ENCODE data around the gene JAKMIP3.
"Not testable (repeated sequence)": the region's sequence is repeated elsewhere in the genome, so short reads cannot be mapped to it uniquely, and the experiment has no call there.

Gene JAKMIP3

GRCh38 chr10:132066812-132067211 lies 1.1 kb downstream of the JAKMIP3 start:
- DNase-seq = no peak

- DNase-seq = no peak
These were observed 2.8 kb downstream of the JAKMIP3 start for GRCh38 chr10:132068431-132069121.

GRCh38 chr10:132069122-132069848 lies 3.5 kb downstream of the JAKMIP3 start:
- DNase-seq = no peak

- DNase-seq = no peak
These were observed 4.1 kb downstream of the JAKMIP3 start for GRCh38 chr10:132069849-132070182.

GRCh38 chr10:132070724-132071123 lies 5.0 kb downstream of the JAKMIP3 start:
- DNase-seq = no peak

- no peak for DNase-seq
These were observed 5.9 kb downstream of the JAKMIP3 start for GRCh38 chr10:132071667-132072066.

- no peak for DNase-seq
These were observed 10.3 kb downstream of the JAKMIP3 start for GRCh38 chr10:132075909-132076577.

- DNase-seq = no peak
These were observed 10.9 kb downstream of the JAKMIP3 start for GRCh38 chr10:132076578-132077081.

- no peak for DNase-seq
These were observed 11.3 kb downstream of the JAKMIP3 start for GRCh38 chr10:132077091-132077490.

- DNase-seq = no peak
These were observed 13.1 kb downstream of the JAKMIP3 start for GRCh38 chr10:132078746-132079345.

- not testable (repeated sequence) for DNase-seq
These were observed 18.6 kb downstream of the JAKMIP3 start for GRCh38 chr10:132084384-132084783.

GRCh38 chr10:132093236-132093635 lies 27.5 kb downstream of the JAKMIP3 start:
- DNase-seq = not testable (repeated sequence)

- DNase-seq = no peak
These were observed 29.0 kb downstream of the JAKMIP3 start for GRCh38 chr10:132094581-132095234.

GRCh38 chr10:132095403-132096113 lies 29.8 kb downstream of the JAKMIP3 start:
- DNase-seq = no peak

- no peak for DNase-seq
These were observed 30.5 kb downstream of the JAKMIP3 start for GRCh38 chr10:132096223-132096622.

GRCh38 chr10:132096863-132097478 lies 31.2 kb downstream of the JAKMIP3 start:
- DNase-seq = no peak

GRCh38 chr10:132097609-132098377 lies 32.0 kb downstream of the JAKMIP3 start:
- no peak for DNase-seq

- no peak for DNase-seq
These were observed 33.0 kb downstream of the JAKMIP3 start for GRCh38 chr10:132098539-132099388.

GRCh38 chr10:132099389-132100090 lies 33.8 kb downstream of the JAKMIP3 start:
- no peak for DNase-seq

Measured in SHP77 (cell line).